Measurements from ENCODE around the gene SPACA5. TPM values are rescaled to one million over a fixed set of nuclear protein-coding genes. Genes with fewer than 3 reads are reported as not detected.
"Not testable (repeated sequence)": the region's sequence is repeated elsewhere in the genome, so short reads cannot be mapped to it uniquely, and the experiment has no call there.

The SPACA5 gene
- total RNA-seq, 1 donor: not detected

GRCh38 chrX:48003758-48004457 is 2.9 kb upstream of the SPACA5 start, which contains the start of gene ZNF182:
Gene ZNF182 (minus strand): TSS chrX:48003989. CDS start chrX:48002609, 1,380 bp downstream.
- H3K4me3 ChIP-seq (ENCODE audit: low read depth, low read length): peak within 1 kb of the TSS; percentile 81
- peak; percentile 87 for DNase-seq (ENCODE audit: low read depth)
- no peak for TF ChIP-seq CTCF (IDR thresholded peaks at IDR 0.05; ENCODE audit: insufficient read depth, low read depth, low read length)

GRCh38 chrX:48009445-48009960 is 2.7 kb downstream of the SPACA5 start:
- not testable (repeated sequence) for DNase-seq (ENCODE audit: low read depth); H3K4me3 ChIP-seq (ENCODE audit: low read depth, low read length)

- H3K4me3 ChIP-seq (ENCODE audit: low read depth, low read length); DNase-seq (ENCODE audit: low read depth): not testable (repeated sequence)
Measured at GRCh38 chrX:48016583-48017310, 10.0 kb downstream of the SPACA5 start.

- not testable (repeated sequence) for H3K4me3 ChIP-seq (ENCODE audit: low read depth, low read length); DNase-seq (ENCODE audit: low read depth)
Measured at GRCh38 chrX:48019892-48020291, 13.1 kb downstream of the SPACA5 start.

GRCh38 chrX:48020472-48020871 is 13.7 kb downstream of the SPACA5 start:
- H3K4me3 ChIP-seq (ENCODE audit: low read depth, low read length): peak overlapping the region; percentile 68
- not testable (repeated sequence) for DNase-seq (ENCODE audit: low read depth)

GRCh38 chrX:48021026-48021900 is 14.5 kb downstream of the SPACA5 start:
- TF ChIP-seq CTCF (IDR thresholded peaks at IDR 0.05; ENCODE audit: insufficient read depth, low read depth, low read length): no peak
- H3K4me3 ChIP-seq (ENCODE audit: low read depth, low read length): peak overlapping the region; percentile 68
- DNase-seq (ENCODE audit: low read depth): peak; percentile 86

- no peak for DNase-seq (ENCODE audit: low read depth)
- TF ChIP-seq CTCF (IDR thresholded peaks at IDR 0.05; ENCODE audit: insufficient read depth, low read depth, low read length): no peak
- no peak overlapping the region for H3K4me3 ChIP-seq (ENCODE audit: low read depth, low read length)
Measured at GRCh38 chrX:48022100-48022499, 15.3 kb downstream of the SPACA5 start.

- TF ChIP-seq CTCF (IDR thresholded peaks at IDR 0.05; ENCODE audit: insufficient read depth, low read depth, low read length): no peak
- H3K4me3 ChIP-seq (ENCODE audit: low read depth, low read length): no peak overlapping the region
- DNase-seq (ENCODE audit: low read depth): no peak
Measured at GRCh38 chrX:48022738-48023137, 15.9 kb downstream of the SPACA5 start.

Measured in fibroblast of villous mesenchyme (primary cell).